Duodenal mucosa (tissue), 2 donors: ENCODE measurements around the gene IFT122.
"Not testable (repeated sequence)": the region's sequence is repeated elsewhere in the genome, so short reads cannot be mapped to it uniquely, and the experiment has no call there.

Source experiments
- H3K27ac ChIP-seq: one replicate; pipeline ENCODE4 v1.7.0; 2013; ENCODE audit warnings: low read depth, low read length
- H3K27me3 ChIP-seq, 2 donors: one replicate each; pipeline ENCODE4 v1.7.0; 2013; ENCODE audit warnings: low read length in 2 of 2, control low read depth in 1 of 2; ENCODE audit not compliant: insufficient read depth in 2 of 2, control insufficient read depth in 1 of 2
- H3K36me3 ChIP-seq, 2 donors: one replicate each; pipeline ENCODE4 v1.7.0; 2013; ENCODE audit warnings: low read length in 2 of 2, control low read depth in 1 of 2; ENCODE audit not compliant: insufficient read depth in 2 of 2, control insufficient read depth in 1 of 2
- H3K4me1 ChIP-seq, 2 donors: one replicate each; pipeline ENCODE4 v1.7.0; 2013; ENCODE audit warnings: low read length in 2 of 2, control low read depth in 1 of 2; ENCODE audit not compliant: insufficient read depth in 2 of 2, control insufficient read depth in 1 of 2
- H3K4me3 ChIP-seq, 2 donors: one replicate each; pipeline ENCODE4 v1.7.0; 2013; ENCODE audit warnings: low read length in 2 of 2, low read depth in 1 of 2
- H3K9ac ChIP-seq, 2 donors: one replicate each; pipeline ENCODE4 v1.7.0; 2013; ENCODE audit warnings: low read length in 2 of 2, low read depth in 1 of 2
- H3K9me3 ChIP-seq, 2 donors: one replicate each; pipeline ENCODE4 v1.7.0; 2013; ENCODE audit warnings: low read length in 2 of 2, control low read depth in 1 of 2; ENCODE audit not compliant: control insufficient read depth in 1 of 2

The IFT122 gene

DNA sequence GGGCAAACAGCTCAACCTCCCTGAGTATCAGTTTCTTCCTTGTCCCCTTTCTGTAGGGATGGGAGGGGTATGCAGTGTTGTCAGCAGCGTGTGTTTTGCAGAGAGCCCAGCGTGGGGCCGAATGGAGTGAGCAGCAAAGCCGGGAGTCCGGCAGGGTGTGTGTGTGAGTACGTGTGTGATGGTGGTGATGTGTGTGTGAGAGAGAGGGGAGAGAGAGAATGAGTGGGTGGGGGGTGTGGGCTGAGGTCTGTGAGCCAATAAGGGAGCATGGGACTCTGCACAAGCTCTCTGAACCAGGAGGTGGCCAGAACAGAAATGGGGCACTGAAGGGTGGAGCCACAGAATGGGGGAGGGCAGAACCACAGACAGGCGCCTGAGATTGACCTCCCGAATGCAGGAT, 43.8 kb downstream of the IFT122 start:
- no peak overlapping the region for H3K4me3 ChIP-seq
- peaks cover 0 to 23% of the 10 kb centered on the region in 2 donors for H3K36me3 ChIP-seq
- no peak overlapping the region for H3K9ac ChIP-seq
- H3K27me3 ChIP-seq, result no peaks in the 10 kb centered on the region
- no peaks in the 10 kb centered on the region for H3K9me3 ChIP-seq
- H3K4me1 ChIP-seq, result peaks cover 3 to 6% of the 10 kb centered on the region in 2 donors
- no peak overlapping the region for H3K27ac ChIP-seq

DNA sequence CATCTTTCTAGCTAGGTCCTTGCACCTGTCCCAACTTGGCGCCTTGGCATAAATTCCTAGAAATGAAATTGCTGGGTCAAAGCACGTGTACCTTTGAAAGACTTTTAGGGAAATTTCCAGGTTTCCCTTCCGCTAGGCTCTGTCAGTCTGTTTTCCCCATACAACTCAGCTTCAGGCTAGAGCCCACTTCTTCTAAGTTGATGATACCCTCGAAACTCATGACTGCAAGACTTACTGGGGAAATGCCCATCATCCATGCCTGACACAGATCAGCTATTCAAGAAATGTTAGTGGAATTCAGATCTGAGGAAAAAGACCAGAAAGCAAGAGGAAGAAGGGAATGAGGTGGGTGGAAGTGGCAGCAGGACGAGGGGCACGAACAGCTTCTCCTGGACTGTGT, 45.1 kb downstream of the IFT122 start:
- not testable (repeated sequence) for H3K4me1 ChIP-seq, H3K4me3 ChIP-seq, H3K27ac ChIP-seq, H3K9me3 ChIP-seq, H3K27me3 ChIP-seq, H3K9ac ChIP-seq
- peaks cover 0 to 16% of the 10 kb centered on the region in 2 donors for H3K36me3 ChIP-seq

DNA sequence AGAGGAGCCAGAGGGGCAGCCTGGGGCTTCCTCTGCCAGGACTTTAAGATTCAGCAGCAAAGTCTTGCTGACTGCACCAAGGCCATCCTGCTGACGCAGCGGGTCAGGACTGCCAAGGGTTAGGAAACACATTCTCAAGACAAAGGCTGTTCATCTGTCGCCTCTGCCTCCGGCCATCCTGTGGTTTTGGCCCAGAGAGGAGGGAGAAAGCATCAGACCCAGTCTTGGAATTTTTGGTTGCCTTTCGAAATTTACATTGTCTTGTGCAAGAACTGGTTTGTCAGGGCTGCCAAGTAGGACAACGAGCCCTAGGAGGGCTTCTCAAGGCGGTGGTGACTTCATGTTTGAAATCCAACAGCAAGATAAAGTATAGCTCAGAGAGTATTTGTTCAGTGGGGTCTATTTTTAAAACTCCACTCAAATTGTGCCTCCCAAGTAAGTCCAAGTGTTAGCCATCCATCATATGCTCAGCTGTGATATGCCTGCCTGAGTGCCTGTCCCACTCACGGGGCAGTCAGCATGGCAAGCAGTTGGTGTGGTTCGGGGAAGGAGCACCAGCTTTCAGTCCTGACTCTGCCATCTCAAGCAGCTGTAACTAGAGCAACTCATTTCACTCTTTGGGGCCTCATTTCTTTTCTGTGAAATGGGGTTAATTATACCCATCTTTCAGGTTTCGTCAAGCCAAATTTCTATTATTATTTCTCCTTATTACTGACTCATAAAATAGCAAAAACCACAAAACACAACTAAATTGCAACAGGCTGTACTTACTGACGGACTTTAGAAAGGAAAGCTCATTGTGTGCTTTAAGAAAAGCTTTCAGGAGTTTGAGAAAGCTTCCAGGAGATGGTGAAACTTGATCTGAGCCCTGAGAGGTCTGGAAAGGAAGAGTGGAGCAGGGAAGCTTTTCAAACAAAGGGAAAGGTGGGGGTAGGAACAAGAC, 46.0 kb downstream of the IFT122 start:
- Histone ChIP-seq H3K36me3 (peaks cover 0 to 11% of the 10 kb centered on the region in 2 donors), H3K4me1 (peaks cover 3 to 6% of the 10 kb centered on the region in 2 donors), H3K9me3 (no peaks in the 10 kb centered on the region), H3K27me3 (no peaks in the 10 kb centered on the region), H3K9ac (no peak overlapping the region), H3K4me3 (no peak overlapping the region), H3K27ac (peak overlapping the region; percentile 36)

DNA sequence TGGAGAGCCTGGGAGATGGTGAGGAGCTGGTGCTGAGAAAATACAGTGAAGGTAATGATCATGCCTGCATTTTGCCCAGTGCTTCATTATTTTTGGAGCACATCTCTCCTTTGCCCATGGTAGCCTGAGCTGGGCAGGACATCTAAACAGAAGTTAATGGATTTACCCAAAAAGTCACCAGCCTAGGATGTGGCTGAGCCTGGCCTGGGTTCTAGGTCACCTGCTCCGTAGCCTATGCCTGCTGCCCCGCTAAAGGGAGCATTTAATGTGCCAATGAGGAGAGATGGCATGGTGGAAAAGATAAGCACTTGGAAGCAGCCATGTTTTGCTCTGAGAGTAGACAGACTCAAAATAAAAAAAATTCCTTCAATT, 46.6 kb downstream of the IFT122 start:
- H3K4me1 ChIP-seq, result peaks cover 3 to 6% of the 10 kb centered on the region in 2 donors
- H3K4me3 ChIP-seq, result no peak overlapping the region
- H3K27me3 ChIP-seq, result no peaks in the 10 kb centered on the region
- no peak overlapping the region for H3K9ac ChIP-seq
- H3K9me3 ChIP-seq, result no peaks in the 10 kb centered on the region
- peaks cover 0 to 11% of the 10 kb centered on the region in 2 donors for H3K36me3 ChIP-seq
- H3K27ac ChIP-seq, result no peak overlapping the region

DNA sequence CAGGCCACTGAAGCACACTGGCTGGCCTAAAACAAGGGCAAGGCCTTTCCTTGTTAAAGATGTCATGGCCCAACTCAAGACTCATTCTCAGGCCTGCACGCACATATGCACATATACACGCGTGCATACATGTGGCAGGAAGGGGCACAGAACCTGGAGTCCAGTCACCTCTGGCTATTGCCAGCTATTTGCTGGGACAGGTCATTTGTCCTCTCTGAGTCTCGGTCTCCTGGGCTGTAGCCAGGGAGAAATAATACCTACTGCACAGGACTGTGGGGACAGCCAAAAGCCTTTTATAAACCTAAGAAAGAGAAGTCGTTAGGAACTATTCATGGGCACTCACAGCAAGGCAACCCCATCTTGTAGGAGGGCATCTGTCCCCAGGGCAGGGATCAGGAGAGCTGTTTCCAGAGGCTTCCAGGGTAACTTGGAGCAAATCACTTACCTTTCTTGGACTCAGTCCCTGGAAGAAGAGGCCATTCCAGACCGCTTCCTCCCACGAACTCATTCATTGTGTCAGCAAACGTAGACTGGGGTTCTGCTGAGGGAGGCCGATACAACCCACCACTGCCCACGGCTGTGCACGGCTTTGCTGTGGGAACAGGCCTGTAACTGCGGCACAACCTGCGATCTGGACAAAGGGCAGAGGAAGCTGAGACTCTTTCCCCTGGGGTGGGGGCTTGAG, 47.3 kb downstream of the IFT122 start:
- Histone ChIP-seq H3K4me1 (peaks cover 0 to 1% of the 10 kb centered on the region in 2 donors), H3K4me3 (no peak overlapping the region), H3K27ac (no peak overlapping the region), H3K9ac (no peak overlapping the region), H3K9me3 (no peaks in the 10 kb centered on the region), H3K27me3 (no peaks in the 10 kb centered on the region), H3K36me3 (peaks cover 0 to 13% of the 10 kb centered on the region in 2 donors)

DNA sequence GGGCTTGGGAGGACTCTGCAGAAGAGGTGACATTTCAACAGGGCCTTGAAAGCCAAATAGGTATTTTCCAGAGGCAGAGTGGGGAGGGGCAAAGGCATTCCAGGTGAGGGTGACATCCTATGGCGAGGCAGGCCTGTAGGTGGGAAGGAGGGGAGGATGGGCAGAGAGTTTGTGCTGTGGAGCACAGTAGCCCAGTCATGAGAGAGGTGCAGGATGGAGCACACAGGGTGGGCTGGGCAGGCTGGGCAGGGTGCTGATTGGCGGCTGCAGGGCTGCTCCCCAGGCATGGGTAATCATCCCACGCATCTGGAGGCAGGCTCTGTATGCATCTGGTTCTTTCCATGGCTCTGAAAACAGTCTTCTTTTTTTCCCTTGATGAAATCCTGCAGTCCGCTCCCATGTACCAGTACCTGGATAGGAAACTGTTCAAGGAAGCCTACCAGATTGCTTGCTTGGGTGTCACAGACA, 47.9 kb downstream of the IFT122 start:
- not testable (repeated sequence) for H3K4me1 ChIP-seq, H3K27ac ChIP-seq, H3K9me3 ChIP-seq, H3K27me3 ChIP-seq, H3K9ac ChIP-seq, H3K4me3 ChIP-seq
- H3K36me3 ChIP-seq, result peaks cover 0 to 14% of the 10 kb centered on the region in 2 donors

DNA sequence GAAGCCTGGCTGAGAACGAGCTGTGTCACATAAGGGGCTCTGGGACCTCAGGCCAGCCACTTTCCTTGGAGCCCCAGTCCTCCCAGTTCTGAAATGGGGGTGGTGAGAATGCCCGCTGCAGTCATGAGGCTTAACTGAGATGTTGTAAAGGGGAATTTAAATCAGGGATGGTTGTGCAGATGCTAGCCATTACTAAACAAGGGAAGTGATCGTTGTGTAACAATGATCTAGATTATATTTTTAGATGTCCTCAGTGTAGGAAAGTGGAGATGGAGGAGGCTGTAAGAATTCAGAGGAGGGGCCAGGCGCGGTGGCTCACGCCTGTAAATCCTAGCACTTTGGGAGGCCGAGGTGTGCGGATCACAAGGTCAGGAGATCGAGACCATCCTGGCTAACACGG, 49.2 kb downstream of the IFT122 start:
- H3K36me3 ChIP-seq, result peaks cover 5 to 24% of the 10 kb centered on the region in 2 donors
- not testable (repeated sequence) for H3K27ac ChIP-seq, H3K4me1 ChIP-seq, H3K27me3 ChIP-seq, H3K4me3 ChIP-seq, H3K9me3 ChIP-seq, H3K9ac ChIP-seq

DNA sequence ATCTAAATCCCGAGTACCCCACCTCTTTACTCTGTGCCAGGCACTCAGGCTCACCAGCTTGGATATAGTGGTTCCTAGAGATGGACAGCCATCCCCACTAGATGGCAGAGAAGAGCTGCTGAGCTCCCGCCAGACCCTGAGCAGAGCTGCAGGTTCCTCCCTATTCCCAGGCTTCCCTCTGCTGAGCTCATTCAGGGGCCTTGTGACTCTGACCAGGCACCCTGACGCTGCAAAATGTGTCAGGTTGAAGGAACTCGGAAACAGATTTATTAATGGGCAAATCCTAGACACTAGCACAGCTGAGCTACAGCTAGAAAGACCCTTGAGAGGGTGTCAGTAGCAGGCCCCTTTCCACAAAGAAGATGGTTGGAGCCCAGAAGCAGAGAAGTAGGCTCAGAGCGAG, 50.2 kb downstream of the IFT122 start:
- Histone ChIP-seq H3K4me1 (no peaks in the 10 kb centered on the region), H3K4me3 (no peak overlapping the region), H3K9me3 (no peaks in the 10 kb centered on the region), H3K9ac (peak overlapping the region in 1 of 2 donors; percentile 47), H3K27ac (peak overlapping the region; percentile 11), H3K36me3 (peaks cover 5 to 24% of the 10 kb centered on the region in 2 donors), H3K27me3 (no peaks in the 10 kb centered on the region)

DNA sequence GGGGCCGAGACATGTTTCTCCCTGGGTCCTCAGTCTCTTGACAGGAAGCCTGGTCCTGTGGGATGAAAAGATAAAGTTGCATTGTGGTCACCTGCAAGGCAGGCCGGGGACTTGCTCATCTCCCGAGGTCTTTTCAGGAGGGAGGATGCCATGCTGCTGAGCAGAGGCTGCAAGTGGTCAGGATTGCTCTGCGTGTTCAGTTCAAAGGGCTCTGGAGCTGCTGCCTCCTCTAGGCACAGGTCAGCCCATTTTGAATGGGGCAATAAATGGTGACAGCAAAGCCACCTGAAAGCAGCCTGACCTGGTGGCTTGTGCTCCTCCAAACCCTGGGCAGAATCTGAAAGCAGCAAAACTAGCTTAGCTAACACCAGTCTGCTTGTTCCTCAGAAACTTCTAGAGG, 51.1 kb downstream of the IFT122 start:
- not testable (repeated sequence) for H3K9me3 ChIP-seq, H3K9ac ChIP-seq, H3K27ac ChIP-seq, H3K4me1 ChIP-seq, H3K4me3 ChIP-seq, H3K27me3 ChIP-seq
- peaks cover 5 to 24% of the 10 kb centered on the region in 2 donors for H3K36me3 ChIP-seq

DNA sequence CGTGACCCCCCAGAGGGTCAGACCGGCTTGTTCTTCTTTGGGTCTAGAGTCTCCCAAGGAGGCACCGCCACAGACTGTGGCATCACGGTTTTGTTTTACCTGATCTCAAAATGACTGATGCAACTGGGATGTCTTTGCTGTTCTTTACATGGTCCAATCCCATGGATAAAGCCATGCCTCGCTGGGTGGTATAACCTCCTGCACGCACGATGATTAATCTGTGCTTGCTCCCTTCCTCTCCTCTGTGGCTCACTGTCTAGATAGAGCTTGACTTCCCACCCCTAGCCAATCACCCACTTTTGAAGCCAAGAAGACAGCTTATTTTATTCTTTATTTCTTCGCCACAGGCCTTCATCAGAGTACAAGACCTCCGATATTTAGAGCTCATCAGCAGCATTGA, 51.8 kb downstream of the IFT122 start:
- no peak overlapping the region for H3K9ac ChIP-seq
- H3K36me3 ChIP-seq, result peaks cover 5 to 24% of the 10 kb centered on the region in 2 donors
- no peak overlapping the region for H3K27ac ChIP-seq

More for the DNA sequence above, 51.8 kb downstream of the IFT122 start:
- Histone ChIP-seq H3K27me3 (no peaks in the 10 kb centered on the region), H3K9me3 (no peaks in the 10 kb centered on the region), H3K4me3 (no peak overlapping the region), H3K4me1 (no peaks in the 10 kb centered on the region)
